ENCODE data around the gene SPRR5. TPM values are rescaled to one million over a fixed set of nuclear protein-coding genes. Genes with fewer than 3 reads are reported as not detected.

SPRR5 gene
- total RNA-seq, 1 donor from 2014 or later: not detected

DNA sequence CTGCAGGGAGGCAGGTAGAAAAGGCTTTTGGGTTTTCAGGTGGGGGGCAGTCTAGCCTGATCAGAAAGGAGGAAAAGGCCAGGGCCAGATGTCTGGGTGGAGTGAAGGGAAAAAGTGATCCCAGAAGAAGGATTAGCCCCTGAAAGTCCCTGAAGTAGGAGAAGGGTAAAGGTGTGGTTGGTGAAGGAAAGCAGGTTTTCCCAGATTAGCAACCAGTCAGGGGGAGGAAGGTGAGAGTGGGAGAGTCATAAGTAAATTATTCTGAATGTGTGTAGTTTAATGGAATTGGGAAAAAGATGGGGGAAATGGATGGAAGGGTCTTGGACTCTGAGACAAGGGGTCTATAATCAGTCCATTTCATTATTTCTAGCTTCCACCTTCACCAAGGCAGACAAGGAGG lies 36.2 kb downstream of the SPRR5 start:
- DNase-seq (ENCODE audit: low spot score): no peak

- no peak for DNase-seq (ENCODE audit: low spot score)
Observed at GRCh38 chr1:152983743-152984142, 36.7 kb downstream of the SPRR5 start, which contains the start of gene SPRR1A. Gene SPRR1A (plus strand): TSS chr1:152984081. CDS start chr1:152985231, 1,150 bp downstream.

GRCh38 chr1:152986578-152986977 lies 39.6 kb downstream of the SPRR5 start:
- DNase-seq (ENCODE audit: low spot score): no peak

DNA sequence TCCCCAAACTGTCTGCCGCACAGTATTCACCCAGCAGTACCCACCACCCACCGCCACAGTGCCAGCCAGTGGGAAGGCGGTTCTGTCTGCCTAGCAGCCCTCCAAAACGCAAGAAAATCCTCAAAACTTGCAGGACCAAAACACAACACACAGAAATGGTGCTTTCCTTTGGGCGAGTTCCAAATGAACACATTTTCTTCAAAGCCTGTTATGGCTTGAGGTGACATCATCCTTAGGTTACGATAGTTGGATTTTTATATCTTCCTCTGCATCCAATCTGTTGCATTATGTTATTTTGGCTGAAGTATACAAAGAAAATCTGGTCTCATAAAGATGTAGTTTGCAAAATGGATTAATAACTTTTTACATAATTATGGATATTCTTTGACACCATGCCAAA lies 46.2 kb downstream of the SPRR5 start:
- no peak for DNase-seq (ENCODE audit: low spot score)

GRCh38 chr1:152995842-152996241 lies 48.8 kb downstream of the SPRR5 start:
- DNase-seq (ENCODE audit: low spot score): no peak

- DNase-seq (ENCODE audit: low spot score): no peak
Observed at GRCh38 chr1:152996633-152997400, 49.8 kb downstream of the SPRR5 start.

- DNase-seq (ENCODE audit: low spot score): no peak
Observed at GRCh38 chr1:152997901-152998300, 50.9 kb downstream of the SPRR5 start.

GRCh38 chr1:152998476-152998875 lies 51.5 kb downstream of the SPRR5 start:
- DNase-seq (ENCODE audit: low spot score): no peak

Other genes starting within 250 kb of the SPRR5 start
- not detected for gene LCE2A, start 248.9 kb upstream of the SPRR5 start, total RNA-seq
- gene LCE4A, start 239.0 kb upstream of the SPRR5 start, total RNA-seq: not detected
- not detected for gene KPRP, start 189.2 kb upstream of the SPRR5 start, total RNA-seq
- gene LCE1F, start 172.1 kb upstream of the SPRR5 start, total RNA-seq: not detected
- gene LCE1E, start 160.9 kb upstream of the SPRR5 start, total RNA-seq: not detected
- not detected for gene LCE1D, start 150.5 kb upstream of the SPRR5 start, total RNA-seq
- not detected for gene LCE1C, start 140.6 kb upstream of the SPRR5 start, total RNA-seq
- gene LCE1B, start 135.2 kb upstream of the SPRR5 start, total RNA-seq: not detected
- not detected for gene LCE1A, start 119.7 kb upstream of the SPRR5 start, total RNA-seq
- gene LCE6A, start 104.3 kb upstream of the SPRR5 start, total RNA-seq: not detected
- not detected for gene LCE7A, start 87.2 kb upstream of the SPRR5 start, total RNA-seq
- not detected for gene SMCP, start 68.9 kb upstream of the SPRR5 start, total RNA-seq
- gene IVL, start 38.7 kb upstream of the SPRR5 start, total RNA-seq: not detected
- not detected for gene SPRR4, start 23.4 kb downstream of the SPRR5 start, total RNA-seq
- not detected for gene SPRR1A, start 36.9 kb downstream of the SPRR5 start, total RNA-seq
- 42.5 TPM for gene SPRR3, start 54.5 kb downstream of the SPRR5 start, total RNA-seq
- not detected for gene SPRR1B, start 84.0 kb downstream of the SPRR5 start, total RNA-seq
- not detected for gene SPRR2D, start 93.9 kb downstream of the SPRR5 start, total RNA-seq
- gene SPRR2A, start 110.3 kb downstream of the SPRR5 start, total RNA-seq: not detected
- gene SPRR2B, start 124.4 kb downstream of the SPRR5 start, total RNA-seq: not detected
- gene SPRR2E, start 147.3 kb downstream of the SPRR5 start, total RNA-seq: not detected
- not detected for gene SPRR2F, start 166.3 kb downstream of the SPRR5 start, total RNA-seq
- not detected for gene SPRR2G, start 203.7 kb downstream of the SPRR5 start, total RNA-seq